ENCODE measurements around the gene SIGLEC1.

The SIGLEC1 gene

DNA sequence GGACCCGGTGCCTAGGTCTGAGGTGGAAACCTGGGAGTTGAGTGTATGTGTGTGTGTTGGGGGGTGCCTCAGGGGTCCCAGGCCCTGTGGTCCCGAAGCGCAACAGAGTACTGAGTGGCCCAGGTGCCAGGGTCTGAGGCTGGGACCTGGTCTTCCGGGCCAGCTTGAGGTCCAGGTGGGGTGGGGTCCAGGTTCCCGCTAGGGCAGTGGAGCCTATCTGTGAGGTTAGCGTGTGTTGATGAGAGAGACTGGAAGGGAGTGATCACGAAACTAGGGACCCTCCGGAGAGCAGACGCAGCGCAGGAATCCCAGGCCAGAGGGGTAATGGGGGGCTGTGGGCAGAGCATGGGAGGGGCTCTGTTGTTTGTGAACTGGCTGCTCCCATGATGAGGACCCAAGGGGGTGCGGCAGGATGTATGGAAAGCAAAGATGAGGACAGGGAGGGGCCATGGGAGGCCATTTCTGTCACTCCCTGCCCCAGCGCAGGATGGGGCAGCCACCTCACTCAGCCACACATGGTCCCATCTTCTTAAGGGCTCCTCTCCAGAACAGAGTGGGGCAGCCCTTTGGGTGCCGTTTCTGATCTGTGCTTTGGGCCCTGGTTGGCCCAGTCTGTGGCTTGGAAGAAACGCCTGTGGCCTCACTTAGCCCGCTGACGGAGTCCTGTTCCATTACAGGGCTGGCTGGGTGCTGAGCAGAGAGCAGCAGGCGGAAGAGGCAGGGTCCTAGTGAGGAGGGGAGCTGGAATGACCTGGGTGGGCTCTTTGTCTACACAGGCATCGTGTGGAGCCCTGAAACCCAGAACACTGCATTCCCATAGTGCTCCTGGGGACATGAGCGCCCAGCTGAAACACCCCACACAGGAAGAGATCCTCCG, 21.0 kb upstream of the SIGLEC1 start:
- H3K4me3 ChIP-seq (ENCODE audit: low read depth, low read length) = no peak overlapping the region
- DNase-seq (ENCODE audit: low read depth) = no peak
- TF ChIP-seq, protein P1, sequence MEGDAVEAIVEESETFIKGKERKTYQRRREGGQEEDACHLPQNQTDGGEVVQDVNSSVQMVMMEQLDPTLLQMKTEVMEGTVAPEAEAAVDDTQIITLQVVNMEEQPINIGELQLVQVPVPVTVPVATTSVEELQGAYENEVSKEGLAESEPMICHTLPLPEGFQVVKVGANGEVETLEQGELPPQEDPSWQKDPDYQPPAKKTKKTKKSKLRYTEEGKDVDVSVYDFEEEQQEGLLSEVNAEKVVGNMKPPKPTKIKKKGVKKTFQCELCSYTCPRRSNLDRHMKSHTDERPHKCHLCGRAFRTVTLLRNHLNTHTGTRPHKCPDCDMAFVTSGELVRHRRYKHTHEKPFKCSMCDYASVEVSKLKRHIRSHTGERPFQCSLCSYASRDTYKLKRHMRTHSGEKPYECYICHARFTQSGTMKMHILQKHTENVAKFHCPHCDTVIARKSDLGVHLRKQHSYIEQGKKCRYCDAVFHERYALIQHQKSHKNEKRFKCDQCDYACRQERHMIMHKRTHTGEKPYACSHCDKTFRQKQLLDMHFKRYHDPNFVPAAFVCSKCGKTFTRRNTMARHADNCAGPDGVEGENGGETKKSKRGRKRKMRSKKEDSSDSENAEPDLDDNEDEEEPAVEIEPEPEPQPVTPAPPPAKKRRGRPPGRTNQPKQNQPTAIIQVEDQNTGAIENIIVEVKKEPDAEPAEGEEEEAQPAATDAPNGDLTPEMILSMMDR (IDR thresholded peaks at IDR 0.05; ENCODE audit: insufficient read depth, low read depth, low read length, missing control alignments) = no peak

DNA sequence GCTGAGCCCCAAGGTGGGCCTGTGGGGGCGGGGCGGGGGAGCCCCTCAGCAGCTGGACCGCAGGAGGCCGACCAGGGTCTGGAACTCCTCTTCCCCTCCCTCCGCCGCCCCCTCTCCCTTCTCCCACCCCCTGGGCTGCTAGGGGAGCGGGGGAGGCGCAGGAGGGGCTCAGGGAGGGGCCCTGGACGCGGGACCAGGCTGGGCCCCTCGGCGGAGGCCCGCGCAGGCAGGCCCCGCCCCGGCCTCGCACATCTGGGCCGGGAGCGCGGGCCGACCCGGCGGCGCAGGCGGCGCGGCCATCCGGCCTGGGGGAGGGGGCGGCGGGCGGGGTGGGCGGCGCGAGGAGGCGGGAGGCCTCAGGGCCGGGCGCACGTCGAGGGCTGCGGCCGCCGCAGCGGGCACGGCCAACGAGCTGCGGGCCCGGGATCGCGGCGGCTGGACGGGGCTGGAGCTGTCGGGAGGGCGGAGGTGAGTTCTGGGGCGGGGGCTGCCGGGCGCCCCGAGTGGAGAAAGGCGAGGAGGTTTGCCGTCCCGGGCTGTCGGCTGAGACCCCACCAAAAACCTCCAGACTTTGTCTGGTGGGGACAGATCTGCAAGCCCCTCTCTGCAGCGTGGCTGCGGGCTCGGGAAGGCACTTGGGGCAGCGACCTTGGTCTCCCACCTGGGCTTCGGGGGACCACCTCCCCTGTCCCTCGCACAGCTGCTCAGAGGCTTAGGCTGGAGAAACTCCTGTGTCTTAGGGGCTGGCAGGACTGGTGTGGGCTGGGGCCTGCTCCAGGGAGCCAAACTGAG, 20.1 kb upstream of the SIGLEC1 start, which contains the start of gene HSPA12B:
HSPA12B (plus strand) TSS at position 359 of the 792 bp plus-strand sequence. CDS start 5,990 bp downstream, outside the sequence.
- no peak within 1 kb of the TSS for H3K4me3 ChIP-seq (ENCODE audit: low read depth, low read length)
- TF ChIP-seq, protein P1 (IDR thresholded peaks at IDR 0.05; ENCODE audit: insufficient read depth, low read depth, low read length, missing control alignments) = no peak
- no peak for DNase-seq (ENCODE audit: low read depth)

DNA sequence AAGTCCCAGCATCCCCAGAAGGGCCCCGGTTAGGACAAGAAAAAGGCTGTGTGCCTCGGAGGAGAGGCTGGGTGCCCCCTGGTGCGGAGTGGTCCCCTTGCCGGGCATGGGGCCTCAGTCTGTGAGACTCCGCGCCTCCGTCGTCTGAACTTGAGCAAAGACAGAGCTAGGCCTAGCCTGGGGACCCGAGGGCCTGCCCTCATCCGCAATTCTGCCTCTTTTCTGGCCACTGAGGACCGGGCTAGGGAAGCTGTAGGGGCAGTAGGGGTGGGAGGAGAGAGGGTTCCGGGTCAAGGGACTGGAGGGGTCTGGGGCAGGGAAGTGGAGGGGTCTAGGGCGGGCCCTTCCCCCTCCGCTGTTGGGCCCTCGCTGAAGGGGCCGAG, 19.5 kb upstream of the SIGLEC1 start:
- no peak for DNase-seq (ENCODE audit: low read depth)
- TF ChIP-seq, protein P1 (IDR thresholded peaks at IDR 0.05; ENCODE audit: insufficient read depth, low read depth, low read length, missing control alignments) = no peak
- no peak overlapping the region for H3K4me3 ChIP-seq (ENCODE audit: low read depth, low read length)

DNA sequence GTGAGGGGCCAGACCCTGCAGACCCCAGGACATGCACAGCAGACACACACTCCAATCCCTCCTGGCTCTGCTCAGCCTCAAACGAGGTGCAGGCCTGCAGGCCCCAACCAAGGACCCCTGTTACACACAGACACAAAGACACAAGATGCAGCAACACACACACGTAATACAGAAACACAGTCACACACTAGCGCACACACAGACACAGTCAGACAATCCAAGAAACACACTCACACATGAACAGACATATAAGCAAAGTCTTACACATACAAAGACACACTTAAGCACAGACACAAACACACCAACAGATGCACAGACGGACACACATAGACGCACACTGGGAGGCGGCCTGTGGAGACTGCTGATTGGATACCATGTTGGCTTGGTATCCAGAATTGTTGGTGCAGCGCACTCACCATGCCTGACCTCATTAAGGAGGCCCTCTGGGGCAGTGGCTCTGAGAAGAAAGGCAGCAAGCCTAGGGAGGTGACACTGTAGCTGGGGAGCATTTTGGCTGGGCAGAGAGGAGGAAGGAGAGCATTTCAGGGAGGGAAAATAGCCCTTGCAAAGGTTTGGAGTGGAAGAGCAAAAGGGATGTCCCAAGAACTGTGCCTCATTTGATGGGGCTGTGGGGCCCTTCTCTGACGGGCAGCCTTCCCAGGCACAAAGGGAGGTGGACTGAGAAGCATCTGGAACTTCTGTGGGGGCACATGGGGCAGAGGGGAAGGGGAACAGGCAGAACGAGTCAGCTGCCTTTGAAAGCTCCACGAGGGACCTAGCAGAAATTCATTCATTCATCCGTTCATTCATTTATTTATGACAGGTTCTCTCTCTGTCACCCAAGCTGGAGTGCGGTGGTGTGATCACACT, 18.6 kb upstream of the SIGLEC1 start:
- no peak overlapping the region for H3K4me3 ChIP-seq (ENCODE audit: low read depth, low read length)
- DNase-seq (ENCODE audit: low read depth) = no peak
- TF ChIP-seq, protein P1 (IDR thresholded peaks at IDR 0.05; ENCODE audit: insufficient read depth, low read depth, low read length, missing control alignments) = no peak

DNA sequence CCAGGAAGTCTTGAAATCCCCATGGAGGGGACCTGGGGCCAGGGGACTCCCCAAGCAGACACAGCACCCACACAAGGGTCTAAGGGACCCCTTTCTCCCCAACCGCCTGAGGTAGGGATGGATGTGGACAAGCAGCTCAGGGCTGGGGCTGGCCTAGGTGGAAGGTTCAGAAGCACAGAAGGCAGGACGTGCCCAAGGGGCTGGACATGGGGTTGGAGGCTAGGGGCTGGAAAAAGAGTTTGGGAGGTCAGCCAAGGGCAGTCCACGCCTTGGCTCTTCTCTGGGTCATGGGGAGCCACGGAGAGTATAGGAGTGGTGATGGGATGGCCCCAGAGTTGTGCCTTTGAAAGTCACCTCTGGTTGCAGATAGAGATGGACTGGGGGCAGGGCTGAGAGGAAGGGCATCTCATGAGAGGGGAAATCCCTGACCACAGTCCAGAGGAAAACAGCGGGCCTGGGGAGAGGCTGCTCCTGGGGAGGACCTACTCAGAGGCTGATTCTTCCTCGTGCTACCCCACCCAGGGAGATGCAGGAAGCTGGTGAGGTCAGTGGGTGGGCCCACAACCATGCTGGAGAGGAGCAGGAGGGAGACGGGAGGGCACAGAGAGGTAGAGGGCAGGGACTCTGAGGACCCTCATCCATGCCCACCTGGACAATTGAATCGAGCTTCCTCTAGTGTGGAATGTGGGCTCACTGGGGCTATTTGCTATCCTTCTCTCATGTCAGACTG, 17.6 kb upstream of the SIGLEC1 start:
- TF ChIP-seq, protein P1 (IDR thresholded peaks at IDR 0.05; ENCODE audit: insufficient read depth, low read depth, low read length, missing control alignments) = no peak
- no peak overlapping the region for H3K4me3 ChIP-seq (ENCODE audit: low read depth, low read length)
- no peak for DNase-seq (ENCODE audit: low read depth)

DNA sequence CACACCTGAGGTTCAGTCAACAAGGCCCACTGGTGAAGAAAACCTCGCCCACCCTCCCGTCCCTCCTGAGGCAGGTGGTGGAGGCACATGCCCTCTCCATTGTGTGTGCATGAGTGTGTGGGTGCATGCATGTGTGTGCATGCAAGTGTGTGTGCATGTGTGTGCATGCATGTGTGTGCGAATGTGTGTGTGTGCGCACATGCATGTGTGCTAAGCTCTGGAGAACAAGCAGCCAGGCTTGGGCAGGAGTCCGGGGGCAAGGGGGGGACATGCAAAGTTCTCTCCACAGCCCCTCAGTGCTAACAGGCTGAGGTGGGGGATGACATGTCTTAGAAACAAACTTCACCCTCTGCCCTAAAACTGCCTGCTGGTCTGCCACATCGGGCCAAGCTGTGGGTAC, 17.0 kb upstream of the SIGLEC1 start:
- H3K4me3 ChIP-seq (ENCODE audit: low read depth, low read length) = no peak overlapping the region
- TF ChIP-seq, protein P1 (IDR thresholded peaks at IDR 0.05; ENCODE audit: insufficient read depth, low read depth, low read length, missing control alignments) = no peak
- no peak for DNase-seq (ENCODE audit: low read depth)
